NCI-H2171 treated with DMSO at 0.1 percent for 48 hours (cell line): ENCODE data around the gene HYKK.
"Not testable (repeated sequence)": the region's sequence is repeated elsewhere in the genome, so short reads cannot be mapped to it uniquely, and the experiment has no call there.

ENCODE experiments used
- DNase-seq: peaks from one replicate; lab custom pipeline; 2025; lab: John Stamatoyannopoulos, UW

HYKK gene

GRCh38 chr15:78540141-78540870 is 32.9 kb downstream of the HYKK start, which contains the start of gene PSMA4:
TSS of gene PSMA4 (plus strand) at chr15:78540444. CDS start at chr15:78541928, 1,484 bp downstream.
- DNase-seq: peak; percentile 89

- DNase-seq: no peak
These were observed 33.7 kb downstream of the HYKK start for GRCh38 chr15:78540871-78541743.

- DNase-seq: no peak
These were observed 34.3 kb downstream of the HYKK start for GRCh38 chr15:78541744-78542034.

GRCh38 chr15:78542647-78543046 is 35.3 kb downstream of the HYKK start:
- DNase-seq: no peak

GRCh38 chr15:78550194-78550593 is 42.8 kb downstream of the HYKK start:
- DNase-seq: no peak

GRCh38 chr15:78550815-78551214 is 43.4 kb downstream of the HYKK start:
- no peak for DNase-seq

GRCh38 chr15:78551902-78552301 is 44.5 kb downstream of the HYKK start:
- no peak for DNase-seq

GRCh38 chr15:78552597-78552996 is 45.2 kb downstream of the HYKK start:
- no peak for DNase-seq

GRCh38 chr15:78560201-78560600 is 52.8 kb downstream of the HYKK start:
- DNase-seq: not testable (repeated sequence)

- DNase-seq: no peak
These were observed 54.1 kb downstream of the HYKK start for GRCh38 chr15:78561490-78561889.

- DNase-seq: no peak
These were observed 55.7 kb downstream of the HYKK start for GRCh38 chr15:78563092-78563491.

- no peak for DNase-seq
These were observed 57.3 kb downstream of the HYKK start for GRCh38 chr15:78564743-78565096.

GRCh38 chr15:78565097-78565950 is 57.9 kb downstream of the HYKK start, which contains the start of gene CHRNA5:
TSS of gene CHRNA5 (plus strand) at chr15:78565520. CDS start at chr15:78565720, 200 bp downstream.
- DNase-seq: peak; percentile 88

- peak; percentile 40 for DNase-seq
These were observed 58.8 kb downstream of the HYKK start for GRCh38 chr15:78565951-78566774.

GRCh38 chr15:78567531-78567930 is 60.2 kb downstream of the HYKK start:
- DNase-seq: peak; percentile 83

GRCh38 chr15:78570710-78571109 is 63.3 kb downstream of the HYKK start:
- no peak for DNase-seq

- no peak for DNase-seq
These were observed 64.0 kb downstream of the HYKK start for GRCh38 chr15:78571382-78571781.

GRCh38 chr15:78573416-78573815 is 66.0 kb downstream of the HYKK start:
- DNase-seq: no peak

- no peak for DNase-seq
These were observed 67.6 kb downstream of the HYKK start for GRCh38 chr15:78574944-78575343.
